Neural cell (in vitro differentiated cells): ENCODE results near the gene ATP5F1C. TPM values are rescaled to one million over a fixed set of nuclear protein-coding genes. Genes with fewer than 3 reads are reported as not detected.
A peak's percentile ranks its signal among the peaks of the same experiment; 100 is the strongest.

Experiments
- H2AFZ ChIP-seq: fragments of 200-600, 300-800 bp; sonication (generic), shearing (Covaris generic); 2 replicates; pipeline ENCODE4 v1.6.0; 2014; ENCODE audit warnings: low read depth, mild to moderate bottlenecking, antibody characterized with exemption, low read length, moderate library complexity
- H3F3A ChIP-seq: fragments of 200-600 bp; shearing (Covaris generic); 2 replicates; pipeline ENCODE4 v1.6.1; 2016; ENCODE audit warnings: mild to moderate bottlenecking, moderate library complexity, mixed read lengths, antibody characterized with exemption, low read length; ENCODE audit not compliant: insufficient read depth, poor library complexity, severe bottlenecking
- H3K27ac ChIP-seq: fragments of 200-600, 300-800 bp; sonication (generic), shearing (Covaris generic); 2 replicates; pipeline ENCODE4 v1.5.1; 2014; ENCODE audit warnings: mild to moderate bottlenecking, low read length, moderate library complexity
- H3K27me3 ChIP-seq: fragments of 300-800, 200-600 bp; sonication (generic), shearing (Covaris generic); 2 replicates; pipeline ENCODE4 v1.6.0; 2014; ENCODE audit warnings: mild to moderate bottlenecking, low read depth, low read length, moderate library complexity; ENCODE audit not compliant: insufficient read depth
- H3K36me3 ChIP-seq: fragments of 300-800, 200-600 bp; sonication (generic), shearing (Covaris generic); 2 replicates; pipeline ENCODE4 v1.5.1; 2014; ENCODE audit warnings: mild to moderate bottlenecking, antibody characterized with exemption, low read length, moderate library complexity; ENCODE audit not compliant: insufficient read depth
- H3K4me2 ChIP-seq: fragments of 300-800, 200-600 bp; sonication (generic), shearing (Covaris generic); 2 replicates; pipeline ENCODE4 v1.6.0; 2014; ENCODE audit warnings: mild to moderate bottlenecking, low read length
- H3K4me3 ChIP-seq: fragments of 300-800, 200-600 bp; sonication (generic), shearing (Covaris generic); 2 replicates; pipeline ENCODE4 v1.5.1; 2014; ENCODE audit warnings: mild to moderate bottlenecking, low read length, moderate library complexity
- H3K79me2 ChIP-seq: fragments of 200-600 bp; shearing (Covaris generic); replicated peaks from 2 replicates; pipeline ENCODE4 v1.6.0; 2014; ENCODE audit warnings: mild to moderate bottlenecking, low read length, moderate library complexity; ENCODE audit not compliant: insufficient read depth
- H3K9ac ChIP-seq: fragments of 300-800, 200-600 bp; sonication (generic), shearing (Covaris generic); 2 replicates; pipeline ENCODE4 v1.6.1; 2016; ENCODE audit warnings: mild to moderate bottlenecking, low read length, mixed read lengths
- H3K9me2 ChIP-seq: fragments of 200-600 bp; shearing (Covaris generic); 2 replicates; pipeline ENCODE4 v1.6.1; 2016; ENCODE audit warnings: mild to moderate bottlenecking, low read length, mixed read lengths; ENCODE audit not compliant: insufficient read depth
- H3K9me3 ChIP-seq: fragments of 200-600, 300-800 bp; sonication (generic), shearing (Covaris generic); 2 replicates; pipeline ENCODE4 v1.6.1; 2016; ENCODE audit warnings: mild to moderate bottlenecking, mixed run types, low read length, moderate library complexity, mixed read lengths
- H4K20me1 ChIP-seq: fragments of 200-600 bp; shearing (Covaris generic); 2 replicates; pipeline ENCODE4 v1.6.1; 2016; ENCODE audit warnings: mild to moderate bottlenecking, mixed run types; ENCODE audit not compliant: insufficient read depth
- EP300 ChIP-seq: fragments of 450-650 bp; conservative IDR thresholded peaks from 2 replicates; pipeline ENCODE4 v1.6.1; 2014; ENCODE audit warnings: antibody characterized with exemption, mild to moderate bottlenecking, moderate library complexity; ENCODE audit not compliant: poor library complexity, severe bottlenecking
- EZH2 ChIP-seq: fragments of 200-600, 300-800 bp; shearing (Covaris generic), sonication (generic); IDR thresholded peaks from 2 replicates; pipeline ENCODE4 v1.6.1; 2014; ENCODE audit warnings: antibody characterized with exemption, low read length, borderline replicate concordance, mild to moderate bottlenecking; ENCODE audit not compliant: insufficient read depth, poor library complexity, severe bottlenecking
- MXI1 ChIP-seq: fragments of 450-650 bp; conservative IDR thresholded peaks from 2 replicates; pipeline ENCODE4 v1.6.1; 2014; ENCODE audit warnings: antibody characterized with exemption, mild to moderate bottlenecking; ENCODE audit not compliant: poor library complexity, severe bottlenecking
- POLR2AphosphoS5 ChIP-seq: IDR thresholded peaks from 2 replicates; pipeline ENCODE4 v1.6.1; 2012
- RAD21 ChIP-seq: fragments of 450-650 bp; conservative IDR thresholded peaks from 2 replicates; pipeline ENCODE4 v1.6.1; 2014; ENCODE audit warnings: antibody characterized with exemption, mild to moderate bottlenecking, moderate library complexity
- SMC3 ChIP-seq: fragments of 450-650 bp; conservative IDR thresholded peaks from 2 replicates; pipeline ENCODE4 v1.6.1; 2014; ENCODE audit warnings: antibody characterized with exemption, mild to moderate bottlenecking, moderate library complexity; ENCODE audit not compliant: poor library complexity
- TAF1 ChIP-seq: IDR thresholded peaks from 2 replicates; pipeline ENCODE4 v1.6.1; 2012; ENCODE audit warnings: low read depth
- polyA minus RNA-seq: library from RNA; depleted of rRNA, polyadenylated mRNA; stranded (reverse); fragments of >200 nt; gene quantifications from 2 replicates; pipeline ENCODE4 v1.2.3, GENCODE V29; 2014
- polyA plus RNA-seq: library from polyadenylated mRNA; depleted of rRNA; stranded (reverse); fragments of >200 nt; gene quantifications from 2 replicates; pipeline ENCODE4 v1.2.3, GENCODE V29; 2014
- TF ChIP-seq, protein P1 (sequence below): fragments of 450-650 bp; IDR thresholded peaks from 2 replicates; pipeline ENCODE4 v1.5.1; 2014; ENCODE audit warnings: antibody characterized with exemption, mild to moderate bottlenecking, moderate library complexity; ENCODE audit not compliant: poor library complexity, severe bottlenecking
- TF ChIP-seq, protein P2 (sequence below): IDR thresholded peaks from 2 replicates; pipeline ENCODE4 v1.6.1; 2012; ENCODE audit warnings: borderline replicate concordance

Gene ATP5F1C
- polyA plus RNA-seq (461 and 497 TPM in 2 replicates), polyA minus RNA-seq (298 and 313 TPM in 2 replicates)

GRCh38 chr10:7787857-7788638 is at the start of gene ATP5F1C, which contains the start of gene KIN:
ATP5F1C (plus strand) TSS chr10:7788177; CDS start chr10:7788208, 31 bp downstream.
KIN (minus strand) TSS chr10:7787993; CDS start chr10:7787933, 60 bp downstream.
- TF ChIP-seq EP300: no peak
- TF ChIP-seq EZH2: no peak
- TF ChIP-seq, protein P1, sequence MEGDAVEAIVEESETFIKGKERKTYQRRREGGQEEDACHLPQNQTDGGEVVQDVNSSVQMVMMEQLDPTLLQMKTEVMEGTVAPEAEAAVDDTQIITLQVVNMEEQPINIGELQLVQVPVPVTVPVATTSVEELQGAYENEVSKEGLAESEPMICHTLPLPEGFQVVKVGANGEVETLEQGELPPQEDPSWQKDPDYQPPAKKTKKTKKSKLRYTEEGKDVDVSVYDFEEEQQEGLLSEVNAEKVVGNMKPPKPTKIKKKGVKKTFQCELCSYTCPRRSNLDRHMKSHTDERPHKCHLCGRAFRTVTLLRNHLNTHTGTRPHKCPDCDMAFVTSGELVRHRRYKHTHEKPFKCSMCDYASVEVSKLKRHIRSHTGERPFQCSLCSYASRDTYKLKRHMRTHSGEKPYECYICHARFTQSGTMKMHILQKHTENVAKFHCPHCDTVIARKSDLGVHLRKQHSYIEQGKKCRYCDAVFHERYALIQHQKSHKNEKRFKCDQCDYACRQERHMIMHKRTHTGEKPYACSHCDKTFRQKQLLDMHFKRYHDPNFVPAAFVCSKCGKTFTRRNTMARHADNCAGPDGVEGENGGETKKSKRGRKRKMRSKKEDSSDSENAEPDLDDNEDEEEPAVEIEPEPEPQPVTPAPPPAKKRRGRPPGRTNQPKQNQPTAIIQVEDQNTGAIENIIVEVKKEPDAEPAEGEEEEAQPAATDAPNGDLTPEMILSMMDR: no peak
- no peak for TF ChIP-seq RAD21
- TF ChIP-seq TAF1: peak; percentile 86
- peak; percentile 75 for TF ChIP-seq MXI1
- TF ChIP-seq SMC3: peak; percentile 30
- TF ChIP-seq, protein P2, sequence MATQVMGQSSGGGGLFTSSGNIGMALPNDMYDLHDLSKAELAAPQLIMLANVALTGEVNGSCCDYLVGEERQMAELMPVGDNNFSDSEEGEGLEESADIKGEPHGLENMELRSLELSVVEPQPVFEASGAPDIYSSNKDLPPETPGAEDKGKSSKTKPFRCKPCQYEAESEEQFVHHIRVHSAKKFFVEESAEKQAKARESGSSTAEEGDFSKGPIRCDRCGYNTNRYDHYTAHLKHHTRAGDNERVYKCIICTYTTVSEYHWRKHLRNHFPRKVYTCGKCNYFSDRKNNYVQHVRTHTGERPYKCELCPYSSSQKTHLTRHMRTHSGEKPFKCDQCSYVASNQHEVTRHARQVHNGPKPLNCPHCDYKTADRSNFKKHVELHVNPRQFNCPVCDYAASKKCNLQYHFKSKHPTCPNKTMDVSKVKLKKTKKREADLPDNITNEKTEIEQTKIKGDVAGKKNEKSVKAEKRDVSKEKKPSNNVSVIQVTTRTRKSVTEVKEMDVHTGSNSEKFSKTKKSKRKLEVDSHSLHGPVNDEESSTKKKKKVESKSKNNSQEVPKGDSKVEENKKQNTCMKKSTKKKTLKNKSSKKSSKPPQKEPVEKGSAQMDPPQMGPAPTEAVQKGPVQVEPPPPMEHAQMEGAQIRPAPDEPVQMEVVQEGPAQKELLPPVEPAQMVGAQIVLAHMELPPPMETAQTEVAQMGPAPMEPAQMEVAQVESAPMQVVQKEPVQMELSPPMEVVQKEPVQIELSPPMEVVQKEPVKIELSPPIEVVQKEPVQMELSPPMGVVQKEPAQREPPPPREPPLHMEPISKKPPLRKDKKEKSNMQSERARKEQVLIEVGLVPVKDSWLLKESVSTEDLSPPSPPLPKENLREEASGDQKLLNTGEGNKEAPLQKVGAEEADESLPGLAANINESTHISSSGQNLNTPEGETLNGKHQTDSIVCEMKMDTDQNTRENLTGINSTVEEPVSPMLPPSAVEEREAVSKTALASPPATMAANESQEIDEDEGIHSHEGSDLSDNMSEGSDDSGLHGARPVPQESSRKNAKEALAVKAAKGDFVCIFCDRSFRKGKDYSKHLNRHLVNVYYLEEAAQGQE: peak; percentile 62
- peak; percentile 99 for TF ChIP-seq POLR2AphosphoS5
- no peaks in the 10 kb centered on the region for H3F3A ChIP-seq
- no peaks in the 10 kb centered on the region for H3K9me3 ChIP-seq
- no peaks in the 10 kb centered on the region for H3K9me2 ChIP-seq
- peak within 1 kb of the TSS; percentile 93 for H3K4me2 ChIP-seq
- peak within 1 kb of the TSS; percentile 89 for H3K4me3 ChIP-seq
- H3K27ac ChIP-seq: peak within 1 kb of the TSS; percentile 85
- H3K36me3 ChIP-seq: no peaks in the 10 kb centered on the region
- peak within 1 kb of the TSS; percentile 85 for H2AFZ ChIP-seq
- H3K9ac ChIP-seq: peak within 1 kb of the TSS; percentile 94
- H3K79me2 ChIP-seq: peaks cover 91% of the 10 kb centered on the region
- no peaks in the 10 kb centered on the region for H4K20me1 ChIP-seq
- no peaks in the 10 kb centered on the region for H3K27me3 ChIP-seq

DNA sequence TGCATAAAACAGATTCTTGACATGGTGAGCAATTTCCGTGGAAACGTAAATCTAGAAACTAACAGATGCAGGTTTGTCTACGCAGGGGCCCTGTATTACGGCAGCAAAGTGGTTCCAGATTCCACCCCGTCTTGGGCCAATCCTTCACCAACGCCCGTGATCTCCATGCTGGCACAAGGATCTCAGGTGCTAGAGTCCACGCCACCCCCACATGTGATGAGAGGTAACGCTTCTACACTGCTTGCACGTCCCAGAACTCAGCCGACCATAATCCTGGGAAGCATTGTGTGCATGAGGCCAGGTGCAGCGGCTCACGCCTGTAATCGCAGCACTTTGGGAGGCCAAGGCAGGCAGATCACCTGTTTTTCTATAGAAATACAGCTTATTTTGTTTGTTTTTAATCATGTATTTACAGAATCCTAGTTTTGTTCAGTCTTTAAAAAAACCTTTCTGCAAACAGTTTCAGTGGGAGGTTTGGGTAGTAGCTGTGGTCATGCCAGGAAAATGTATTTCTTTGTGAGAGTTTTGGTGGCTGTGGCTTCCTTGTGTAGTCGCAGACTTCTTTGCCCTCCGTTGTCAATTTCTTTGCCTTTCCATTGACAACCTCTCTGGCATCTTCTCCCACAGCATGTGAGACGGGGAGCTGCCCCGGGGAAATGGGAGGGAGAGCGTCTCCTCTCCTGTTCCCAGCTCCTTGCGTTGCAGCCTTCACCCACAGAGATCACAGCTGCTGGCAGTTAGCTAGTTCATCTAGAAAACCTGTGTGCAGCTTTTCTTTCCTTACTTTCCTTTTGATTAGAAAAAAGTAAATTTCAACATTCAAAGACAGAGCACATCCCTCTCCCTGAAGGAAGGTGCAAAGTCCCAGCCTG is 49.2 kb upstream of the ATP5F1C start:
- Histone ChIP-seq H2AFZ (no peak overlapping the region), H3K4me3 (no peak overlapping the region), H4K20me1 (no peaks in the 10 kb centered on the region), H3K27me3 (no peaks in the 10 kb centered on the region), H3K36me3 (no peaks in the 10 kb centered on the region), H3K9ac (no peak overlapping the region), H3F3A (no peaks in the 10 kb centered on the region), H3K4me2 (no peak overlapping the region), H3K79me2 (no peaks in the 10 kb centered on the region), H3K27ac (no peak overlapping the region), H3K9me3 (no peaks in the 10 kb centered on the region), H3K9me2 (no peaks in the 10 kb centered on the region)
- TF ChIP-seq EZH2 (no peak), RAD21 (no peak)
- TF ChIP-seq, protein P2: no peak
